SKM-1 treated with dmso at 0.1 percent for 144 hours (cell line): ENCODE measurements around the gene TSPAN4.
A peak's percentile ranks its signal among the peaks of the same experiment; 100 is the strongest.

Experiments
- DNase-seq: peaks from one replicate; lab custom pipeline; 2025; ENCODE audit not compliant: unreplicated experiment; lab: John Stamatoyannopoulos, UW

The TSPAN4 gene

DNA sequence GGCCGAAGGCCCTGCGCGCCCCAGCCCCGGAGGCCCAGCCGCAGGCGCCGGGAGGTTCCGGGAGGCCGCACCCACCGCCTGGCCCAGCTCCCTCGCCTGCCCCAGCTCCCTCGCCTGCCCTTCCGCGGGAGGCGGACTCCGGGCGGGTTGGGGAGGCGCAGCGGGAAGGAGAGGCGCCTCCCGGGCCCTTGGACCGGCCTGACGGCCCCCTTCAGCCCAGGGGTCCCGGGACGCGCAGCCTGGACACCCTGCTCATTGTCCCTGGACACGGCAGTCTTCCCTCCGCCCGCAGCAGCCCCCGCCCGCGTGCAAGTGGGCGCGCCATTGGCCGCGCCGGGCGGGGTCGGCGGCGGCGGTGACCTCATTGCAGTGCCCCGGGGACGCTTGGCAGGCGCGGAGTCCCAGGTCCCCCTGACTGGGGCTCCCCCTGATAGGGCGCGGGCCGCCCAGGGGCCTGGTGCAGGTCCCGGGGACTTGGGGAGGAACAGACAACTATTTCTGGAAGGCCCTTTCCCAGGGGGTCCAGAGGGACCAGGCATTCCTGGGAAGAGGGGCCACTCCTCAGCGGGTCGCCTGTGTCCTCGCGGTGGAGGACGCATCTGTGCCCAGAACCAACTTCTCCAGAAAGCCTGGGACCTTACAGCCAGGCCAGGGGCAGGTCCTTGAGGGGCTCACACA is 9.4 kb upstream of the TSPAN4 start:
- DNase-seq: no peak

DNA sequence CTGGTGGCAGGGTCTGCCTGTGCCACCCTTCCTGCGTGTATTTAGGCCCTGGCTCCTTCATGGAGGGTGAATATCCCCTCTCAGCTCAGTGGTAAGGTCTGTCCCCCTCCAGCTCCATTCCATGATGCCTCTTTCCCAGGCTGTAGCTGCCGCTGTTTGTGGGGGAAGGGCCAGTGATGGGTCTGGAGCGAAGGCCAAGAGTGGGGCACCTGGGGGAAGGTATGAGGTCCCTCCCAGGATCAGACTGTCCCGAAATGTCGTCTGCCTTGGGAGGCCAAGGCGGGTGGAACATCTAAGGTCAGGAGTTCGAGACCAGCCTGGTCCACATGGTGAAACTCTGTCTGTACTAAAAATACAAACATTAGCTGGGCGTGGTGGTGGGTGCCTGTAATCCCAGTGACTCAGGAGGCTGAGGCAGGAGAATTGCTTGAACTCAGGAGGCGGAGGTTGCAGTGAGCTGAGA is 8.8 kb upstream of the TSPAN4 start:
- DNase-seq: no peak

DNA sequence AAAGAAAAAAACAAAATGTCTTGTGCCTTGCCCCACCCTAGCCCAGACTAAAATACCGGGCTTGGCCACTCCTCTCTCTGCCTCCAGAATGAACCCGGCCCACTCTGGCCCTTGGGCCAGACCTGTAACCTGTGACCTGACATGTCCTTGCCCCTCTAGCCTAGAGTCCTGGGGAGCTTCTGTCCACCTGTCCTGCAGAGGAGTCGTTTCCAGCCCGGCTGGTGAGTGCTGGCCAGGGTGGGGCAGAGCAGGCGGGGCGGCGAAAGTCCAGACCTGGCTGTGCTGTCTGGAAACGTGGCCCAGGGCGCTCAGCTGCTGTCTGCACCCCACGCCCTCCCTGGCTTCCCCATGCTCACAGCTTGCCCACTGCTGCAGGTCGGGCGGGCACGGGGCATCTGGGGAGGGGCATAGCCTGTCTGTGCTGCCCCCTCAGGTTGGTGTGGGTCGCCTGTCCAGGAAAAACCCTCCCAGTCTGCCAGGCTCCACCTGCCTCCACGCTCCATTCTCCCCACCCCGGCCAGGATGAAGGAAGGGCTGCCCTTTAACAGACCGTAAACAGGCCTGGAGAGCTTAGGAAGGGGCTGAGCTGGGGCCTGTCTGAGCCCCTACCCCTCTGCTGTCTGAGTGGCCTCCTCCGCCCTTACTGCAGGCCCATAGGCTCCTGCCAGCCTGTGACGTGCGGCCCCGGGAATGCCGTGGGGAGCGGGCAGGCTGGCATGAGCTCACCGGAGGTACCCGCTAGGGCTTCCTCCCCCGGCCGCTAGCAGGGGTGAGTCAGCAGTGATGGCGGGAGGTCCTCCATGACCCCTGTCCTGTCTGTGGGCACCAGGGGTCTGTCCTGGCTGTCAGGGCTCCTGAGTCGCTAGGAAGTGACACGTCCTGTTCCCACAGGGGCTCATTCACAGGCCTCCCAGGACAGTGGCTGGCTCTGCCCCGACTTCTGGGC is 8.0 kb upstream of the TSPAN4 start:
- no peak for DNase-seq

DNA sequence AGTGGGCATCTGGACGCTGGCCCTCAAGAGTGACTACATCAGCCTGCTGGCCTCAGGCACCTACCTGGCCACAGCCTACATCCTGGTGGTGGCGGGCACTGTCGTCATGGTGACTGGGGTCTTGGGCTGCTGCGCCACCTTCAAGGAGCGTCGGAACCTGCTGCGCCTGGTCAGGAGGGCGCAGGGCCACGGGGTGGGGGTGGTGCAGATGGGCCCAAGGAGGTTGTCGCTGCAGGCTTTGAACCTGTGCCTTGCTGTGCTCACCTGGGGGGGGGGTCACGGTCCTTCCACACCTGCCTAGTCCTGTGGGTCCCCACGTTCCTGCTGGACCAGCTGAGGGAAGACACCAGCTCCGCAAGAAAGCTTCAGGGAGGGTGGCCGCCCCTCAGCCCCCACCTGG is 6.4 kb upstream of the TSPAN4 start:
- no peak for DNase-seq

DNA sequence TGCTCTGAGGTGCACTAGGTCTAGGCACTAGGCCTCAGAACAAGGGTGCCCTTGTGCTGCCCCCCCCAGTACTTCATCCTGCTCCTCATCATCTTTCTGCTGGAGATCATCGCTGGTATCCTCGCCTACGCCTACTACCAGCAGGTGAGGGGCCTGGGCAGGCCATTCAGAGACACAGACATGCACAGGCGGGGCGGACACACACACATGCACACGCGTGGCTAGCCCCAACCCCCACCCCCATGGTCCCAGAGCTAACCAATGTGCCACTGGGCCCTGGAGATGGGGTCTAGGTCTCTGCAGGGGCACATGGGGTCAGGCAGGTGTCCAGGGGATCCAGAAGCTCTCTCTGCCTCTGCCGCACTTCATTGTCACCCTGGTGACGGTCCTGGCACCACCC is 6.0 kb upstream of the TSPAN4 start:
- no peak for DNase-seq

DNA sequence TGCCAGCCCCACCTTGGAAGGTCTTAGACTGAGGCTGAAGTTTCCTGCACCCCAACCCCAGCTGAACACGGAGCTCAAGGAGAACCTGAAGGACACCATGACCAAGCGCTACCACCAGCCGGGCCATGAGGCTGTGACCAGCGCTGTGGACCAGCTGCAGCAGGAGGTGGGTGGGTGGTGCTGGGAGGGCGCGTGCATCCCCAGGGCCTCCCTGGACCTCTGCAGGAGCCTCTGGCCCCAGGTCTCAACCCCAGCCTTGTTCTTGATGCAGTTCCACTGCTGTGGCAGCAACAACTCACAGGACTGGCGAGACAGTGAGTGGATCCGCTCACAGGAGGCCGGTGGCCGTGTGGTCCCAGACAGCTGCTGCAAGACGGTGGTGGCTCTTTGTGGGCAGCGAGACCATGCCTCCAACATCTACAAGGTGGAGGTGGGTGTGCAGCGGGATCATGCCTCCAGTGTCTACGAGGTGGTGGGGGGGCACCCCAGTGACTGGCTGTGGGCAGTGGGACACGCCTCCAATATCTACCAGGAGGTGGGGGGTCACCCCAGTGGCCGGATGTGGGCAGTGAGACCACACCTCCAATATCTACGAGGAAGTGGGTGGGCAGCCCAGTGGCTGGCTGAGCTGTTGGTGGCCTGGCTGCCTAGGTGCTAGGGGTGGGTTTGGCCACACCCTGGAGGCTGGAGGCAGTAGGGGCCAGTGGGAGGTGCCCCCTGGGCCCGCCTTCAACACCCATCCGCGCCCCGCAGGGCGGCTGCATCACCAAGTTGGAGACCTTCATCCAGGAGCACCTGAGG is 5.3 kb upstream of the TSPAN4 start:
- no peak for DNase-seq

DNA sequence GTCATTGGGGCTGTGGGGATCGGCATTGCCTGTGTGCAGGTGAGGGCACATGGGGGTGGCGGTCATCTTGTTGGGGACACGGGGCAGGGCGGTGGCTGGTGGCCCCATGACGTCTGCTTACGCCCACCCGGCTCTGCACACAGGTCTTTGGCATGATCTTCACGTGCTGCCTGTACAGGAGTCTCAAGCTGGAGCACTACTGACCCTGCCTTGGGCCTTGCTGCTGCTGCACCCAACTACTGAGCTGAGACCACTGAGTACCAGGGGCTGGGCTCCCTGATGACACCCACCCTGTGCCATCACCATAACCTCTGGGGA is 4.7 kb upstream of the TSPAN4 start:
- no peak for DNase-seq

DNA sequence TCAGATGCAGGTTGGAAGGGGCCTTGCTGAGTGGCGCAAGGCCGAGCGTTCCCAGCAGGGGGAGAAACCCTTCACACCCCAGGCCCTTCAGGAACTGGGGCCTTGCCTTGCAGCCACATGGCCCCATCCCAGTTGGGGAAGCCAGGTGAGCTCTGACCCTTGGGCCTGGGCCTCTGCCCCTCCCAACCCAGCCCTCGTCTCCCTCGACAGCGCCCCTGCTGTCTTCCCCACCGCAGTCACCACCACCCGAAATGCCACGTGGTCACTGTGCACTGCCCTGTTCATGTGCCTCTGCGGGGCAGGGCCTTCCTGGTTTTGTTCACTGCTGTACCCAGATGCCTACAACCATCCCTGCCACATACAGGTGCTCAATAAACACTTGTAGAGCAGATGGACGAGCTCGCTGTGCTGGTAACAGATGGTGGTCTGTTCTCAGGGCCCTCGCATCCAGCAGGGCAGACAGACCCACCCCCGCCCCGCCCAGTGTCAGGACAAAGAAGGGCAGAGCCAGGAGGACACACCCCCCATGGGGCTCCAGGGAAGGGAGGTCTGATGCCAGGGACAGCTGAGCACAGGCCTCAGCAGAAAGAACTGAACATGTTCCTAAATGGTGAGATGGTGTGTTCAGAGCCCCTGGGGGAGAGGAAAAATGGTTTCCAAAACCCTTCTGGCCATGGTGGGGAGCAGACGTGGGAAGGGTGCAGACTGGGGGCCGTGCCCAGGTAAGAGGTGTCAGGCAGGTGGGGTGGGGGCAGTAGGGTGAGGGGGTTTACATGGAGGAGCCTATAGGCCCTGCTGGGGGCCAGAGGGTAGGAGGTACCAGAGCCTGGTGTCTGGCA is 4.0 kb upstream of the TSPAN4 start:
- no peak for DNase-seq

DNA sequence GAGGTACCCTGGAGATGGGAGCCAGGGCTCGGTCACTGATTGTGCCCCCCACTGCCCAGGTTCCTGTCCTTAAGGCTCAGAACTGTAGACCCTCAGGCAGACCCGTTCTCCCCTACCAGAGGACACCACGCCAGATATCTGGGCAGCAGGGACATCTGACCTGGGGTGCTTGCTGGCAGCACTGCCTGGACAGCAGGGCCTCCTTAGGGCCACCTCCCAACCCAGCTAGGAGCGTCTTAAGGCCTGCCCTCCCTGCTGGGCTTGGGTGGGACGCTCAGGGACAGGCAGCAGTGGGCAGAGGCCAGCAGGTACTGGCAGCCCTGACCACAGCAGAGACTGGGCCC is 3.4 kb upstream of the TSPAN4 start:
- DNase-seq: no peak

DNA sequence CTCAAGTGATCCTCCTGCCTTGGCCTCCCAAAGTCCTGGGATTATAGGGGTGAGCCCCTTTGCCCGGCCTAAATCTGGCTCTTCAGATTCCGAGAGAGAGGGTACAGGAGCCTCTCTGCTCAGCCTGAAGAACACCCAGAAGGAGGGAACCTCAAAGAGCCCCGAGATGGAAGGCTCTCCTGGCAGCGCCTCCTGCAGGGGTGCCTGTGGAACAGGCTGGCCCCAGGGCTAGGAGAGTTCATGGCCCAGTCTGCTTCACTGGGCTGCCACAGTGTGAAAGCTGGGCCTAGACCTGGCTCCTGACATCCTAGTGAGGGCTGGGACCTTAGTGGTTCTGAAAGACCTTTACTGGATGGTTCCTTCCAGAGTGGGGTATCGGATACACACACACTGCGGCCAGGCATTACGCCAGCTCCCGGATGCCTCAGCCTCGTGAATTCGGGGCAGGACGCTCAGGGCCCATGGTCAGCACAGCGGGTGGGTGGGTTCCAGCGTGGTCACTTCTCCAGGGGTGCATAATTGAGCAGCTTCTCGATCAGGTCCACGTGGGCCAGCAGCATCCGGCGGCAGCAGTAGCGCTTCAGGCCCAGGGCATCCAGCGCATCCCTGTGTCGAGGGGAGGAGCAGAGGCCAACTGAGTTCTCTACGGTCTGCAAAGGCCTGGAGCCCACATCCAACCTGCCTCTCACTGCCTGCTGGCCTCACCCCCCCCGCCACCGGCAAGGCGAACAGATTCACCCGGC is 2.6 kb upstream of the TSPAN4 start:
- DNase-seq: peak; percentile 45

DNA sequence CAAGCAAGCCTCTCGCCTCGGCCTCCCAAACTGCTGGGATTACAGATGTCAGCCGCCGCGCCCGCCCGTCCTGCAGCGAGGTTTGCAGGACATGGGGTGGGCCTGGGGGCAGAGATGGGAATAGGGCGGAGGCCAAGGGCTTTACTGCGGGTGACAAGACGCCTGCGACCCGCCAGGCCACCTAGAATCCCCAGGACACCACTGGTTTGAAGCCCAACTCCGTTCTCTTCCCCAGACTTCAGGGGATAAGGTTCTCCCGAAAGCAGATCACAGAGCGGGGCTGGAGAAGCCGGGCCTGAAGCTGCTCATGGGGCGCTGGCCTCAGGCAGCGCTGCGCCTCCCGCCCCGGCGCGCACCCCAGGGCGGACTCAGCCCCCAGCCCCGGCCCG is 677 bp upstream of the TSPAN4 start:
- no peak for DNase-seq

DNA sequence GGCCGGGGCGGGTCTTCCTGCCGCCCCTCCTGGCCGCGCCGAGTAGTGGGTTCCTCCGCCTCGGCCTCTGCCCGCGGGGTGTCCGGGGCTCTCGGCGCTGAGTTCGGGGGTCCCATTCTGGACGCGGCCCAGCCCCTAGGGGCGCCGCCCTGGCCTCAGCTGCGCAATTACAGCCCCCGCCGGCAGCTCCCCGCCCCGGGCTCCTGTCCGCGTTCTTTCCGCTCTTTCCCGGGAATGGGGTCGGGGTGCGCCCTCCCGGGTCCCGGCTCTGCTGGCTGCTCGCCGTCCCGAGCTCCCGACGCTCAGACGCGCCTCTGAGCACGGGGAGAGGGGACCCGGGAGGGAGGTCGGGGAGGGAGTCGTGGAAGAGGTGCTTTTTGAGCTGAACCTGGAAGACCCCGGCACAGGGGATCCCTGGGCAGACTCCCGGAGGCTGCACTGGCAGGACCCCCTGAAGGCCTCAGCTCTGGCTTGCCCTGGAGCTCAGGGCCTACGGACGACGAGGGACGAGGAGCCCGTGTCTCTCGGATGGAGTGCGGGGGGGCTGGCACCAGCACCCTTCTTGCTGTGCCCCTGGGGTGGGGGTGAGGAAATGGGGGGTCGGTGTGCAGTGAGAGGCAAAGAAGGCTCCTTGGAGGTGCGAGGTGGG is 558 bp downstream of the TSPAN4 start:
- DNase-seq: no peak

DNA sequence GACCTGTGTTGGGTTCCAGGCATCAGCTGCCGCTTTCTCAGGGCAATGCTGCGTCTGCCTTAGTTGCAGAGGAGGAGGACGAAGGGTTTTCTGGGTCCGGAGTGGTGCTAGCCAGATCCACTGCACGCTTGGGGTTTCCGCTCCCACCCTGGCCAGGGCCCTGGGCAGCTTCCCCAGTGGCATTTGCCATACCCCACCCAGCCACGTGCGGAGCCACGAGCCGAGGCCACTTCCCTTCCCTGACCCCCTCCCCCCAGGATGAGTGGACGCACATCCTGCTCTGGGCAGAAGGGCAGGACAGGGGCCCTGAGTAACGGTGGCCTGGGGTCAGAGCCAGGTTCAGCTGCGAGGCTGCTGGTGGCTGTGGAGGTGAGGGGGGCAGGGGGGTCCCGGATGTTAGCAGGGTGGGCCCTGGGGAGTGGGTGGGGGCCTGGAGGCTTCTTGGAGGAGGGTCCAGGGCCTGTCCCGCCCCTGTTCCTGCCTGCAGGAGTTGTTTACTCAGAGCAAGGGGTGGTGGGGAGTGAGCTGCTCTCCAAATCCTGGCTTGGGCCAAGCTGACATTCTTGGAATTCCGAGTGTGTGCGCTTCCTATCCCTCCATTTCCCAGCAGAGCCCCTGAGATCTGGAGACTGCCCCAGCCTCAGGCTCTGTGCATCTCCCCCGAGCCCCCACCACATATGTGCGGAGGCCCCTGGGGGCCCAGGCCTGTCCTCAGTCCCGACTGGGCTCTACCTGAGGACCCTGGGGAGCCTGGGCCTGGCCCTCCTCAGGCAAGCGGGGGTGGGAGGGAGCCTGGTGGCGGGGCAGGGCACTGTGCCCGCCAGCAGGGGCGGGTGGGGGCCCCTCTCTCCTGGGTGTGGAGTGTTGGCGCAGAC is 1.4 kb downstream of the TSPAN4 start:
- DNase-seq: peak; percentile 41

DNA sequence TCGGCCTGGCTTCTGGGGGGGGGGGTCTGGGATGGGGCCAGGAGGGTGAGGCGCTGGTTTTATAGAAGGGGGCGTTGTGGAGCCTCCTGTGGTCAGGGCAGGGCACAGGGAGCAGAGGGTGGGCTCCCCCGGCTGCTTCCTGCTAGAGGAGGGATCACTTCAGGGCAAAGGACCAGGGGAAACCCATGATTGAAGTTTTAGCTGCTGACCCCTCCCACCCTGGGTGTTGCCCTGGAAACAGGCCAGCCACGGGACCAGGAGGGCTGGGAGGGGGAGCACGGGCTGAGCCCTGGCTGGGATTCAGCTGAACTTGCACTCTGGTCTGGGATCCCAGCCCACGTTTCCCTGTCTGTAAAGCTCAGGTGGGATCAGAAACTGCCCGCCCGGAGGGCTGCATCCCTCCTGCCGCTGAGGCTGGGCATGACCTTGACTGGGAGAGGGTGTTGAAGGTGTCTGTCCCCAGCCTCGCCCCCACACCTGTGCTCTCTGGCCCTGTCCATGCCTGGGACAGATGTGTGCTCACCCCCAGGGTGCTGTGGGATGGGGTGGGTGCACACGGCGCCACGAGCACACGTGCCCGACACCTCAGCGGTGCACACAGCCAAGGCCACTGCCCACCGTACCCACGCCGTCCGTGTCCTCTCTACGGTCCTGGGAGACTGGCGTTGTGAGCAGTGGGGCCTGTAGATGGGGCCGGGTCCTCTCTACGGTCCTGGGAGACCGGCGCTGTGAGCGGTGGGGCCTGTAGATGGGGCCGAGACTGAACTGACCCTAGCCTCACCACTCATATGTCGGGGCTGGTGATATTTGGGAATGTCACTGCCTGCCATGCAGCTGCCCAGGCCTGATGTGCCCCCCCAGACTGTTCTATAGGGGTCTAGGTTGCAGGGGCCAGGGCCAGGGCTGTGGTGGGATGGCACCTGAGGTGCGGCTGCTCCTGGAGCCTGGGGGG is 2.3 kb downstream of the TSPAN4 start:
- DNase-seq: no peak

DNA sequence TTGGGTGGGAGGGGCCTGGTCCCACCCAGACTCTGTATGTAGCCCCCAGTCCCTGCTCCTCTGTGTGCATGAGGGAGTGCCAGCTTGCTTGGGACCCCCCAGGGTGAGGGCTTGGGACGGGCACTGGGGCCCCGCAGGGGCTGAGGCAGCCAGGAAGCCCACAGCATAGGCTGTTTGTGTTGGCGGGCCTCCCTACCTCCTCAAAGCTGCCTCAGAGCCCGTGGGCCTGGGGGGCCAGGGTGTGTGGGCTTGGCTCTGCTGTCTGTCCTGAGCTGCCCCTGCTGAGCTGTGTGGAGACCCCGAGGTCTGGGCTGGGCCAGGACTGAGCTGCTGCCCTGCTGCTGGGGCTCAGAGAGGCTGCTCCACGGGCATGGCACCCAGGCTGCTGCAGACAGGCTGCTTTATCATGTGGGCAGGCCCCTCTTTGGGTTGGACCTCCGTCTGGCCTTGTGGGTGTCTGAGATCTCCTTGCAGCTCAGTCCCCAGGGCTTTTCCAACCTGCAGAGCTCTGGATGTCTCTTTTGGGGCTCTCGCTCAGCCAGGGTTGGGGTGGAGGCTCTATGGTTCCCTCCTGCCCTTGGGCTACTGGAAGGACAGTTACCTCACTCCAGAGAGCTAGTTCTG is 3.3 kb downstream of the TSPAN4 start:
- DNase-seq: no peak

DNA sequence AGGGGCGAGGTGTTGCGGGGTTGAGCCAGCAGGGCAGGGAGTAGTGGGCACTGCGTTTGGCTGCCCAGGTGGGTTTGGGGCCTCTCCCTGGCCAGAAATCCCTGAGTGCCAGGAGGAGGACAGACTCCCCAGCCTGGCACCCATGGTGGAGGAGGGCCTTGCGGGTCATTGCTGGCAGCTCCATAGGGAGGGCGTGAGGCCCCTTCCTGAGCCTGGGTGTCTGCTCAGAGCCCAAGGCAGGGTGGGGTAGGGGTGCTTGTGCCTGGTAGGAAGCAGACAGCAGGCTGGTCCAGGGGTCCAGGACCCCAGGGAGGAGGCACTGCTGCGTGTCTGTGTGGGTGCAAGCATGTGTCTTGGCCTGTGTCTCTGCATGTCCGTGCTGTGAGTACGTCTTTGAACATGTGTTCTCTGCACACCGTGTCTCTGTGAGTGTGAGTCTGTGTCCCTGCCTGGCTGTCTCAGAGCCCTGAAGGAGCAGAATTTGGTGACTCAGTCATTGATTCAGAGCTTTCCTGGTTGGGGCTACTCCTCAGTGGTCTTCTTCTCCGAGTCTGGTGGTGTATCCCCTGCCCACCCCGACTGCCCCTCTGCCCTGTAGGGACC is 3.9 kb downstream of the TSPAN4 start:
- no peak for DNase-seq

DNA sequence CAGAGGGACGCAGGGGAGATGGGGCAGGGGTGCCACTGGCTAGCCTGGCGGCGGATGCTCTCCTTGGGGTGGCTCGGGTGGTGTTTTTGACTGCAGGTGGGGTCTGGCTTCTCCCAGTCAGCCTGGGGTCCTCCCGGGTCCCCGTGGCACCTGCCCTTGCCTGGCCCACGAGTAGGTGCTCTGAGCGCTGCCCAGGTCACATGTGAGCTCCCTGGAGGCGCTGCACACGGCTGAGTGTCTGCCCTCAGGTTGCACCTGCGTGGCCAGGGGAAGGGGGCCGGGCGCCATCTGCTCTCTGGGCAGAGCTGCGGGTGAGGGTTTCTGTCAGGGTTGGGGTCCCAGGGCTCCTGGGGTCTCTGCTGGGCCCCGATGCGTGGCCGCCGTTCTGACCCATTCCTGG is 5.2 kb downstream of the TSPAN4 start:
- no peak for DNase-seq
